Measurements from ENCODE around the gene PRSS27.
"Not testable (repeated sequence)": the region's sequence is repeated elsewhere in the genome, so short reads cannot be mapped to it uniquely, and the experiment has no call there.

PRSS27 gene

DNA sequence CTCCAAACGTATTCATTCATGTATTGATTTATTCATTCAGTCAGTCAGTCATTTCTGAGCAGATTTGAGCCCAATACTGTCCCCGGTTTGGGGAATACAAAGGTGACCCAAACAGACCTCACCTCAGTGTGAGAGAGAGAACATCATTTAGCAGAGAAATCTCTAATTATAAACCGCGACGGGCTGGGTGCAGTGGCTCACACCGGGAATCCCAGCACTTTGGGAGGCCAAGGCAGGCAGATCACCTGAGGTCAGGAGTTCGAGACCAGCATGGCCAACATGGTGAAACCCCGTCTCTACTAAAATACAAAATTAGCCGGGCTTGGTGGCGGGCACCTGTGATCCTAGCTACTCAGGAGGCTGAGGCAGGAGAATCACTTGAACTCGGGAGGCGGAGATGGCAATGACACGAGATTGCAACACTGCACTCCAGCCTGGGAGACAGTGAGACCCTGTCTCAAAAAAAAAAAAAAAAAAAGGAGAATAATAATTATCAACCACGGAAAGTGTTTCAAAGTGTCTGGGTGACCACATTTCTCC is 1.7 kb upstream of the PRSS27 start:
- not testable (repeated sequence) for DNase-seq

DNA sequence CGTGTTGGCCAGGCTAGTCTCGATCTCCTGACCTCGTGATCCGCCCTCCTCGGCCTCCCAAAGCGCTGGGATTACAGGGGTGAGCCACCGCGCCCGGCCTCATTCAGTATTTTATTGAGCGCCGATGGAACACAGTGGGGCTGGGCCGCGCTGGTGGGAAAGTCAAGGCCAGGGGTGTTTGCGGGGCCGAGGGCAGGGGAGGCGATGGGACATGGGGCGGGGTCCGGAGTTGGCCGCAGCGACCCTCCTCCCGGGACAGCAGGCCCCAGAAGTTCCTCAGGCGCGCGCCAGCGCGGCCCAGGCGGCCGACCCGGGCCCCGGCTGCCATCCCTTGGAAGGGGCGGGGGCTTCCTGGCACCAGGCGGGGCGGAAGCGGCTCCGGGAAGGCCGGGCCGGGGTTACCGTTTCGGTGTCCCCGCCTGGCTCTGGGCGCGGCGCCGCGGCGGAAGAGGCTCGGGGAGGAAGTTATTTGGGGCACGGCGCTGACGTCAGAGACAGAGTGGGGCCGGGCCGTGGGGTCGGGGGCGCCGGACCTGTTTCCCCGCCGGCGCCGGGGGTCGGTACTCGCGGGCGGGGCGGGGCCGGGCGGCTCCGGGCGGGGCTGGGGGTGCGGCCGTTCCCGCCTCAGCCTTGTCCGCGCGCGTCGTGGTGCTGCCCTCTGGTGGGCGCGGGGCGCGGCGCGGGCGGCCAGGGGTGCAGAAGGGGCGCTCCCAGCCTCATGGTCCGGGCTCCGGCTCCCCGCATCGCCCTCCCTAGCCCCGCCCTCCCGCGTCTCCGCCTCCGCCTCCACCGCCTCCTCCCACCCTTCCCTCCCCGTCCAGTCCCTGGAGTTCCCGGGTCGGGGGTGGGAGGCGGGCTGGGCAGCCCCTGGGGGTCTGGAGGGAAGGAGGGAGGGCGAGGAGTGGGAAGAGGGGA is 952 bp upstream of the PRSS27 start:
- peak; percentile 5 for DNase-seq

DNA sequence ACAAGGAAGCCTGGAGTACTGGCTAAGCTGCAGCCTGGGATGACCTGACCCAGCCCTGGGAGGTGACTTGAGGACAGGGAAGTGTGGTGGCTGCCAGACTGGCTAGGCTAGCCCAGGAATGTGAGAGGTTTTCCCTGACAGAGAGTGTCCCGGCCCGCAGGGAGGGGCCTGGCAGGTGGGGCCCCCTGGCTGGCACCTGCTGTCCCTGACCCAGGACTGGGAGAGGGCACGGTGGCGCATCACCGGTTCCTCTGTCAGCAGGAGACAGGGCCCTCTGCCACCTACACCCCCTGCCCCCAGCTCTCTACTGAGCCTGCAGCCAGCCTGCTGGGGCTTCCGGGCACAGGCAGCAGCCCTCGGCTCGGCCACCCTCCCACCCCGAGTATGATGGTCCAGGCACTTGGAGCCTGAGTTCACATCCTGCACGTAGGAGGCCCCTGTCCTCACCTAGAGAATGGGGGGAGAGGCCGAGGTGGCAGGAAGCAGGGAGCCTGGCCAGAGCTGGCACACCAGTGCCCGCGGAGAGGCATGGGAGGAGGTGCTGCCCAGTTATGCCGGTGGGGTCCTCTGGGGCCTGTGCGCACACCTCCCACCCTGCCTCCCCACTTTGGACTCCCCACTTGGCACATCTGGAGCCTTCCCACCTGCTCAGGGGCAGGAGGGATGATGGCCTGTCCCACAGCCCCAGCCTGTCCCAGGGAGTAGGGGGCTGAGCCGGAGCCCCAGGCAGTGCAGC is 528 bp downstream of the PRSS27 start:
- no peak for DNase-seq

DNA sequence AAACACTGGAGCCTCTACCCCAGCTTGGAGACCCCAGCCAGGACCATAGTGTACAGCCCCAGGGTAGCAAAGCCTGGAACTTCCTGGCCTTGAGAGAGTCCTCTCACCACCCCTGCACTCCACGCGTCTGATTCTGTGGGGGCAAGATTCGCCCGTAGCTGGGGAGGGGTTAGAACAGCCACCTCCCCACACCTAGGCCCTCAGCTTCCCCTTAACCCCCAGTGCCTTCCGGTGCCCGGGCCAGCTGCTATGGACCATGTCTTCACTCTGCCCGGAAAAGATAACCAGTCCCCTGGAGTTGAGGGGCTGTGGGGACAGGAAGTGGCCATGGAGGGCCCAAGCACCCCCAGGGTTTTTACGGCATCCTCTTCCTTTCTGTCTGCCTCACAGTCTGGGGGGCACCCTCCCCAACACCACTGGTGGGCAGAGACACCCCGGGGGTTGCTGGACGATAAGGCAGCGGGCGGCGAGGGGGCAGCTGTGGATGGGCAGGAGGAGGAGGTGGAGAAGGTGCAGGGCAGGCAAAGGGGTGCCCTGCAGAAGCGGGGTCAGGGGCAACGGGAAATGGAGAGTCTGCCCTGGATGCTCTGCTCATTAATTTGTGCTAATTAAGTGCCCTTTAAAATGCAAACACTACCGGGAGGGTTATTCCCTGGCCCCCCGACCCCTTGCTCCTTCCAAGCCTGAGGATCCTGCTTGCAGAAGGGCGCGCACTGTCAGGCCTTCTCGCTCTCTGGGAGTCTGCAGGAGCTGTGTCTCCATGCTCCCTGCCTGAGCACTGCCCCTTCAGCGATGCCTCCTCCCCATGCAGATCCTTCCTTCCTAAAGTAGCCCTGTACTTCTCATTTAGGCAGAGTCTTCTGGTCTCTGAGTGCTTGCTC is 2.4 kb downstream of the PRSS27 start:
- no peak for DNase-seq

DNA sequence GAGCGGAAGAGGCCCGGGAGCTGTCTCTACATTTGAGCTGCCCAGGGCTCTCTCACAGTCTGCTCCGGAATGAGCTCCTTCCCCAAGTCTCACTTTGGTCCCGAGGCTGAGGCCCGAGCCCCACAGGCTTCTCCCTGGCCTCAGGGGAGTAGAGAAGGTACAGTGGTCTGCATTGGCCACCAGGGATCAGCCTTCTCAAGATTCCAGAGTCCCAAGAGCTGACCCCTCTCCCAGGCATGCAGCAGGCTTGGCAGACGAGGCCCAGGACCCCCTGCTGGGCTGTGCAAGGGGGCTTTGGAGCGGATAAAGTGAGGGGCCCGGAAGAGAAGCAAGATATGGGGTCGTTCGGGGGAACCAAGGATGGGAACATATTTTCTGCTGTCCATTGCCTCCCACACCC is 3.1 kb downstream of the PRSS27 start:
- no peak for DNase-seq

DNA sequence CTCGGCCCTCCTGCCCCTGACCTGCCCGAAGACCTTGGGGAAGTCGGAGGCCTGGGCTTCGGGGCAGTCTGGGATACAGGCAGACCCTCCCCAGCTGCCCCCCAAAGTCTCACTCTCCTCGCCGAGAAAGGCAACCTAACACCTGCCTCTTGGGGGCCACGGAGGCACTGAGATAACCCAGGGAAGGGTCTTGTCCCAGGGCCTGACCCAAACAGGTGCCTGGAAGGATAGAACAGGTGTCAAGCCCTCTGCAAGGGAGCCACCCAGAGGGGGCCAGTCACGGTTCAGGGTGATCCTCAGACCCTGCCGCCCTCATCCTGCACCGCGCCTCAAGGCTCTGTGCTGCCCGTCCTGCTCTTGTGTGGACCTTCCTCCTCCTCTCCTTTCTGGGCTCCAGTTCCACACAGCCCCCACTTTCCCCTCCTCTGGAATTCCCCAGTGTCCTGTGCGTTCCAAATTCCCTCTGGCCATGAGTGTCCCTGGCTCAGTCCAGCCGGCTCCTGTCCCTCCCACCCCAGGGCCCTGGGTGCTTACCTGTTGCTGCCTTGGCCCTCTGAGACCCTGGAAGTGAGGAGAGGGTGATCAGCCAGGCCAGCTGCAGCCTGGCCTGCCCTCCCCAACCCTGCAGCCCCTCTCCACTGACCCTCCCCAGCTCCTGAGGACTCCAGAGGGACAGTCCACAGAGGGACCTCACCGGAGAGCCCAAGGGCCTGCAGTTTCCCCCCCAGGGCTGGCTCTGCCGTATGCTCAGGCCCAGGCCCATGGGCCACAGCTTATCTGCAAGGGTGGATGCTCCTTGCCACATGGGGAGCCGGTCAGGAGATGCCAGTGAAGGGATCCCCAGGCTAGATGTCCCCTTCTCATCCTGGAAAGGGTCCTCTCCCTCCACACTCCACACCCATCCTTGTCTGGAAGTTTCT is 3.8 kb downstream of the PRSS27 start:
- DNase-seq: no peak

DNA sequence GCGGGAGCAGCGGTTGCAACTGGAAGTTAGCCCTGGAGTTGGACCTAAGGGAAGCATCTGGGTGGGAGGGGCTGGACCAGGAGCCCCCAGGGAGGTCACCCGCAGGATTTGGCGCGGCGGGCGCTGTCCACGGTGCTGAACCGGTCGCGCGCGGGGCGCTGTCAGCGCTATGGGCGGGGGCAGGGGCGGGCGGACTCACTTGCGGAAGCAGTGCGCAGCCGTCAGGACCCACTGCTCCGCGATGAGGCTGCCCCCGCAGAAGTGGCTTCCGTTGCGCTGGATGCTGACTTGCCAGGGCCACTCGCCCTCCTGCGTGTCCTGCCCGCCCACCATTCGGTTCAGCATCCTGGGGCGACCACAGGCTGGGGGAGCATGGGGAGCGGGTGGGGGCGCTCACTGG is 4.5 kb downstream of the PRSS27 start:
- no peak for DNase-seq

DNA sequence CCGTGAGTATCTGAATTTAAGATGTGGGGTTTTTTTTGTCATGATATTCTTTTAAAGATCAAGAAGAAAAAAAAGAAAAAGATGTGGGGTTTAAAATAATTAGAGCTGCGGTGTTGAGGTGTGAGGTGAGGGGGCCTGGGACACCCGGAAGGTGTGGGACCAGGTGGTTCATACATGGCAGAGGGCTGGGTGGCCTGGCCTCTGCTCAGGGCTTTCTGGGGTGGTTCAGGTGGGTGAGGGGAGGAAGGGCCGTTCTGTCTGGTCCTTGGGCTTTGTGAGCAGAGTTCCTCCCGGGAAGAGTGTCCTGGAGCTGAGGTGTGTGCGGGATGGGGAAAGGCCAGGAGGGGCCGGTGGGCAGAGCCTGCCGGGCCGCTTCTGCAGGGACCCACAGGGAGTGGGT is 5.0 kb downstream of the PRSS27 start:
- DNase-seq: no peak

DNA sequence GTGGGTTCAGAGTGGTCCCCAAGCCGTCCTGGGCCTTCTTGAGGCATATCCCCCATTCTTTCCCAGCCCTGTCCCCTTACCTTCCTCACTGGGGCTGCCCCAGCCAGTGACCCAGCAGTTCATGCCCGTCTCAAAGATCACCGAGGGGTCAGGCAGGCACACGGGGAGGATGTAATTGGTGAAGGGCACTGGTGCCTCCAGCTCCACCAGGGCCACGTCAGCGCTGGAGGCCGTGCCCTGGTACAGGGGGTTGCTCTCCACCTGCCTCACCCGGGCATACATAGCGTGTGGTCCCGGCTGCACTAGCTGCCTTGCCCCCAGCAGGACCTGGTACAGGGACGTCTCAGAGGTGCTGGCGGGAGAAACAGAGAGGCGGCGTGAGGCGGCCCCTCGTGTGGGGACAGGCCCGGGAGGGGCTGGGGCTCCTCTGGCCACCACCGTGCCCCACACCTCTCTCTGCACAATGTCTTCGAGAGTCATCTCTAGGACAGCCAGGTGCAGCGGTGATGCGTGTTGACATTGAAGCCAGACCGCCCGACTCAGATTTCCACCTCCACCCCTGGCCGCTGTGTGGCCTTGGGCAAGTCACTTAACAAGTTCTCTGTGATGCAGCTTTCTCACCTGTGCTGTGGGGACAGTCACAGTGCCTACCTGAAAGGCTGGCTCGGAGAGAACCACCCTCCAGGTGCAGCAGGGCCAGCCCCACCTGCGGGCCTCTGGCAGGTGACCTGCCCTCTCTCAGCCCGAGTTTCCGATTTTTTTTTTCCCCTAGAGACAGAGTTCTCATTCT is 5.8 kb downstream of the PRSS27 start:
- DNase-seq: no peak

DNA sequence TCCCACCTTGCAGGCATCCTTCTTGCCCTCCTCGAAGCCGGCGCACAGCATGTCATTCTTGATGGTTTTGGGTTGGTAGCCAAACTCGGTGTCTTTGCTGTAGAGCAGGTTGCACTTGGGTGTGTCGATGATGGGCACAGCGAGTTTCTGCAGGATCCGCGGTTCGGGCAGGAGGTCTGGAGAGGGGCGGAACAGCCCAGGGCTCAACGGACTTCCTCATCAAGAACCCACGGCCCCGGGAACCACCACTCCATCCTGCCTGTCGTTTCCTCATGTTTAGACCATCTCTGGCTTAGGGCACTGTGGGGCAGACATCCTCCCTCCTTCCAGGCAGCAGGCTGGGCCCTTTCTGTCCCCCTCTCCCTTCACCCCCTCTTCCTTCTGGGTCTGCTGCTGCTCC is 6.5 kb downstream of the PRSS27 start:
- DNase-seq: no peak

DNA sequence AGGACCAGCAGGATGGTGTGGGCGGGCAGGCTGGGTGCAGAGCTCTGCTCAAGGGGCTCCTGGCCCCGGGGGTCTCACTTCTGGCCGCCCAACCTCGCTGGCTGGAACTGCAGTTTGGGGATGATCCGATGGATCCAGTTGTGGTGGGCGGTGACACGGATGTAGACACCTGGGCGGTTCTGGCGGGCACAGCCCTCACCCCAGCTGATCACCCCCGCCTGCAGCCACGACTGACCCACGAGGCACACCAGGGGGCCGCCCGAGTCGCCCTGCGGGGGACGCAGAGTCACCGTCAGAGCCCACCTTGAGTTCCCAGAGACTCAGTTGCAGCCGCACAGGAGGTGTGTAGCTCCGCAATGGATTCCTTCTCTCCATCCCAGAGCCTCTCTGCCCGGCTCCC is 7.5 kb downstream of the PRSS27 start:
- DNase-seq: no peak

DNA sequence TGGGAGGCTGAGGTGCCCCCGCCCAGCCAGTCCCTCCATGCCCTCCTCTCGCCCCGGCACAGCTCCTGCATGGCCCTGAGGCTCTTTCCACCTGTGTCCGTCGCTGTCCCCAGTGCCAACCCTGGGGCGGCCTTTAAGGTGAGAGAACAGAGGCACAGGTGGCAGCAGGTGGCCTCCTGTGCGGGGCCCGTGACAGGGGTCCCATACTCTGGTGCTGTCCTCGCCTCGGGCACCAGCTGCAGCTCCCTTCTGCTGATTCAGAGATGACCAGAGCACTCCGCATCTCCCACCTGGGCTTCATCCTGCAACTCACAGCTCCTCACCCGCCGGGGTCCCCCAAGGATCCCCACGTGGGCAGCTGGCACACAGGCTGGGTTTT is 8.0 kb downstream of the PRSS27 start:
- DNase-seq: no peak

DNA sequence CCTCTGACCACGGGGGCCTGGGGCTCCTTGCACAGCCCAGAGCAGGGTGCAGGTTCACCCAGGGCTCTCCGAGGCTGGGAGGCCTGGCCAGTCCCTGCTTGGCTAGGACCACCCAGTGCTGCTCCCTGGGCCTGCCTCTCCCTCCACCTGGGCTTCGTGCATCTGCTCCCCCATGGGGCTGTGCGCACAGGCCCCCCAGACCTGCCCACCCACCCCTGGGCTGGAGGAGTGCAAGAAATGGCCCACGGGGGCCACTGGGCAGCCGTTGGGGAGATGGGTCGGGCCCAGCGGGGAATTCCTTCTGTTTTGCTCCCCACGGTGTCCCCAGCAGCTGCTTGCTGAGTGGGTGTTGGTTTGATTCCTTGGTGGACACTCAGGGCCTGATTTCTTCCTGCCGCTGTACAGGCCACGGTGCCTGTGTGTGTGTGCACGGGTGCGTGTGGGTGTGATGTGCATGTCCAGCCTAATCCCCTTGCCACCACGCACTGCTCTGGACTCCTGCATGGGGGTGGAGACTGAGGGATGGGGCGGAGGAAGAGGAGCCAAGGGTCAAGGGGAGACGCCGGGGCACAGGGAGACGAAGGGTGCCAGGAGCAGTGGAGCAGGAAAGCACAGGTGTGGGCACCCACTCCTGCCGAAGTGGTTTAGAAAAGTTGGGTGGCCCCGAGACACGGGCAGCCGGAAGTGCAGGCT is 8.5 kb downstream of the PRSS27 start:
- no peak for DNase-seq

DNA sequence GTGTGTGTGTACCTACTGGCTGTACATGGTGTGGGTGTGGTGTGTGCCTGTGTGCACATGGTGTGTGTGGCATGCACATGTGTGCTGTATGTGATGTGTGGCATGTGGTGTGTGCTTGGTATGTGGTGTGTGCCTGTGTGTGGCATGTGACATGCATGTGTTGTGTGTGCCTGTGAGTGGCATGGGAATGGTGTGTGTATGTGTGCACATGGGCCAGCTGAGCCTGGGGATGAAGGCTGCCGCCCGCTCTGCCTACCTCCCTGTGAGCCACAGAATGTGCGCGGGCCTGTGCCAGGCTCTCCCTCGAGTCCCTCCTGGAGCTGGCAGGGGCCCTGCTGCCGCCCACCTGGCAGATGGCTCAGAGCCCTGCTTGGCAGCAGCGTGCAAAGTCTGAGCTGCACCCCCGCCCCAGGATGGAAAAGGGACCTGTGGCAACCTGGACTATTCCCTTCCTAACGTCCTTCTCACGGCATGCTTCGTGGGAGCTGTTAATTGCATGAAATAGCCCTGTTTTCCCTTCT is 9.3 kb downstream of the PRSS27 start:
- DNase-seq: no peak

DNA sequence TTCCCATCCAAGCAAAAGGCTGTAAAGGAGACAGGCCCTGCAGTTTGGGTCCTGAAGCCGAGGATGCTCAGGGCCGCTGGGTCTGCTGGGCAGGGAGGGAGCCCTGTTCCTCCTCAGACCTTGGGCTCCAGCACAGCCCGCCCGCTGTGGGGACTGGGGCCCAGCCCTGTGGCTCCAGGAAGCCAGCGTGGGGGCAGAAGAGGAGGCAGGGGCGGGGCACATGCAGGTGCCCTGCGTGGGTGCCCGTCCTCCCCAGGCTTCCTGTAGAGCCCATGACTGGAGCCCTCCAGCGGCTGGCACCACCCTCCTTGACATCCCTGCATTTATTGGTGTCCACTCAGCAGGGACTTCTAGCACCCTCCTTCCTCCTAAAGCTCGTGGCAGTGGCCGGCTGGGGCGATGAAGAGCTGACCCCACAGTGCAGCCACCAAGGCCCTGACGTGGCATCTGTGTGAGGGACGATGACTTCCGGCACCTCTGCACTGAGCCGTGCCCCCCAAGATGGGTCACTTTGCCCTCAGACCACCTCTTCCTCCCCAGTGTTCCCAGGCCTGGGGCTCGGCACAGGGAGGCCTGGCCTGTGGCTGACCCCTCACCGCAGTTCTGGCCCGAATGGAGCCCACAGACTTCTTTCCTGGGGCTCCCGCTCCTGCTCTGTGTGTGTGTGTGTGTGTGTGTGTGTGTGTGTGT is 9.9 kb downstream of the PRSS27 start:
- no peak for DNase-seq

DNA sequence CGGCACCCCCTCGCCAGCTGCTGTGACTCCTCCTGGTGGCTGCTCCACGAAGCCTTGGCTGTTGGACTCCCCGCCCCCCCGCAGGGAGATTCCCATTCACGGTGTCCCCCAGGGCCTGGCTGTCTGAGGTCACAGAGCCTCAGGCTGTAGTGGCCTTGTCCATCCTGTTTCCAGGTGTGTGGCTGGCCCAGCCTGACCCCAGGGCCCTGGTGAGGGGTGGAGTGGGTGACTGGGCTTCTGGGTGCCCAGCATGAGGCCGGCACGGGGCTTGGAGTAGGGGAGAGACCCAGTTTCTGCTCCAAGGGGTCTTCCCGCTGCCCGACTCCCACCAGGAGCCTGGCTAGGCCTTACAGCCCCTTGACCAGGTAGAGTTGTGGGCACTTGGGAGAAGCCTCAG is 10.4 kb downstream of the PRSS27 start:
- no peak for DNase-seq

DNA sequence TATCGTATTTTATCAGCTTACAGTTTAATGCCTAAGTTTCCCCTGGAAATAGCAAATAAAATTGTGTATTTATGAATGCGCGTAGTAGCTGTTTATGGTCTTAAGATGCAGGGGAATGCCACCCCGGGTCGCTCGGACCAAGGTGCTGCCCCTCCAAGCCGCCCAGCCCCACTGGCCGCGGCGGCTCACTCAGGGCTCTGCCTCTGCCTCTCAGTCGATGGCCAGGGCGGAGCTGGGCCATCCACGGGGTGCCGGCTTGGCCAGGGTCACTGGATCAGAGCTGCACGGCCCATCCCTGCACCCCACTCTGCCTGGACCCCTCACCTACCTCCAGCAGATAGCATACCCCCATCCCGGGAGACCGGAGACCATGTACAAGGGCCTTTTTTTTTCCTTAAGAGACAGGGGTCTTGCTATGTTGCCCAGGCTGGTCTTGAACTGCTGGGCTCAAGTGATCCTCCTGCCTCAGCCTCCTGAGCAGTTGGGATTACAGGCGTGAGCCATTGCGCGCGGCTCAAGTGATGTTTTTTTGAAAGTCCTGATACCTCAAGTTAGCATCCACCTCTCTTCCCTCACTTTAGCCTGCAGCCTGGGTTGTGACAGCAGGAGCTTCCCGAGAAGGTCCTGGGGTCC is 11.0 kb downstream of the PRSS27 start:
- no peak for DNase-seq

DNA sequence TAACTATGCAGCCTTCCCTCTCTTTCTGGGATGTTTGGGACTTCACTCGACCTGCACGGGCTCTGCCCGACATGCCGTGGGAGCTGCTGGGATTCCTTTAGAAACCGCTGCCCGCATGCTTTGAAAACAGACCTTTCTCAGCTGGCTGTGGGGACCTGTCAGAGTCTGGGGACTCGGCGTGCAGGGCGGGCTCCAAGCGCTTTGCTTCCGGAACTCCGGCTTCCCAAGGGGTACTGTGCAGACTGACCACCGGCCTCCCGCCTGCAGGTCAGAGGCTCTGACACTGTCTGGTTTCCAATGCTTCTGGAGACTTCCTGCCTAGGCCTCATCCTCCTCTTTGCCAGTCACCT is 11.8 kb downstream of the PRSS27 start:
- DNase-seq: no peak
